Spleen (tissue), 11 donors: ENCODE data around the gene NEIL1. TPM values are rescaled to one million over a fixed set of nuclear protein-coding genes. Genes with fewer than 3 reads are reported as not detected.
A peak's percentile ranks its signal among the peaks of the same experiment; 100 is the strongest.

Experiments
- DNase-seq: peaks from one replicate; pipeline ENCODE4 v3.0.0-alpha.2; 2020
- H3K27ac ChIP-seq, 8 donors: fragments of 200-600 bp; sonication (generic) in 7 of 8; 1 replicate in 4 of 8; 2 replicates in 4 of 8; pipeline versions ENCODE4 v1.5.0 to v1.8.0; 2016 to 2021; ENCODE audit warnings: inconsistent platforms in 4 of 8, mild to moderate bottlenecking in 4 of 8, moderate library complexity in 1 of 8
- H3K27me3 ChIP-seq, 7 donors: fragments of 200-600 bp; sonication (generic) in 6 of 7; replicated peaks in 1 of 7; 1 replicate in 4 of 7; 2 replicates in 3 of 7; pipeline versions ENCODE4 v1.5.0 to v1.8.0; 2016 to 2021; ENCODE audit warnings: inconsistent platforms in 3 of 7, mild to moderate bottlenecking in 1 of 7
- H3K36me3 ChIP-seq, 6 donors: fragments of 200-600 bp; sonication (generic) in 5 of 6; 1 replicate in 4 of 6; 2 replicates in 2 of 6; pipeline versions ENCODE4 v1.5.0 to v1.8.0; 2016 to 2021; ENCODE audit warnings: inconsistent platforms in 2 of 6
- H3K4me1 ChIP-seq, 6 donors: fragments of 200-600 bp; sonication (generic) in 5 of 6; 1 replicate in 3 of 6; 2 replicates in 3 of 6; pipeline versions ENCODE4 v1.5.0 to v1.8.0; 2016 to 2021; ENCODE audit warnings: inconsistent platforms in 3 of 6
- H3K4me3 ChIP-seq, 8 donors: fragments of 200-600 bp; sonication (generic) in 7 of 8; 1 replicate in 4 of 8; 2 replicates in 4 of 8; pipeline versions ENCODE4 v1.5.0 to v1.8.0; 2016 to 2021; ENCODE audit warnings: inconsistent platforms in 4 of 8, mild to moderate bottlenecking in 4 of 8, moderate library complexity in 2 of 8
- H3K9me3 ChIP-seq, 8 donors: fragments of 200-600 bp; sonication (generic) in 7 of 8; 1 replicate in 4 of 8; 2 replicates in 4 of 8; pipeline versions ENCODE4 v1.5.0 to v1.8.0; 2016 to 2021; ENCODE audit warnings: inconsistent platforms in 4 of 8
- POLR2A ChIP-seq, 3 donors: fragments of 450-650 bp; IDR thresholded peaks; one replicate each; pipeline ENCODE4 v1.5.1; 2017; ENCODE audit warnings: antibody characterized with exemption in 3 of 3, mild to moderate bottlenecking in 1 of 3
- POLR2AphosphoS5 ChIP-seq, 3 donors: sonication (generic); formaldehyde crosslinking; IDR thresholded peaks; one replicate each; pipeline ENCODE4 v1.5.1; 2017; ENCODE audit warnings: antibody characterized with exemption in 3 of 3
- WGBS, 5 donors: extraction: QIAGEN DNeasy Blood & Tissue Kit in 3 of 5; methylation state at CpG; one replicate each; pipeline versions ENCODE4 v1.1.5 to v1.1.7; 2013 to 2018; 5-methylcytosine and 5-hydroxymethylcytosine counted together
- intact Hi-C: fragments of 100-400 bp; cut with DNase I; formaldehyde crosslinking; loops from one replicate; pipeline ENCODE4 v1.15.0; 2023; ENCODE audit warnings: low total_unique reads
- polyA plus RNA-seq, 3 donors: library from polyadenylated mRNA; stranded (reverse); fragments of 200-250 nt; gene quantifications; one replicate each; pipeline ENCODE4 v1.2.1, GENCODE V29; 2013
- total RNA-seq, 7 donors: library from RNA; depleted of rRNA in 3 of 7; stranded (reverse); fragments of >200 nt in 3 of 7; fragmentation: NEBNext Ultra II Directional in 4 of 7; extraction: Animal tissue kit (Norgen Biotek cat#: 25700) in 4 of 7; gene quantifications; one replicate each; pipeline versions ENCODE4 v1.1.0 to v1.2.1, GENCODE V29; 2016 to 2021
- TF ChIP-seq, protein P1 (sequence below), 11 experiments: fragments of 200-600 bp in 7 of 11; fragments of 450-650 bp in 4 of 11; sonication (generic) in 4 of 11; IDR thresholded peaks in 8 of 11; conservative IDR thresholded peaks in 3 of 11; 1 replicate in 7 of 11; 2 replicates in 4 of 11; pipeline versions ENCODE4 v1.4.0 to v1.8.0; 2016 to 2021; ENCODE audit warnings: antibody characterized with exemption in 11 of 11, inconsistent platforms in 4 of 11, mild to moderate bottlenecking in 1 of 11
- donor health status: healthy with polysubstance abuse.
- donor health status: DM: no; HTN: no; CAD: no; lungs with moderate emphysema.
- donor health status: DM: no; HTN: no; CAD: no.
- donor health status: Bipolar disorder and iron deficiency.
- donor health status: healthy.
- donor health status: DM: no; HTN: no; CAD: no.
- donor health status: DM: yes; HTN: yes; CAD: no.

NEIL1 gene
- total and polyA plus RNA-seq, 10 donors, result 27.5 to 68.1 (median 45.5) TPM

GRCh38 chr15:75359537-75360250 is 12.9 kb downstream of the NEIL1 start:
- DNase-seq, result no peak
- intact Hi-C loops, result no loop called here
- WGBS, 5 donors, result 90 to 97% (median 93%) methylated on average over 8 to 15 of the region's 15 CpGs

GRCh38 chr15:75360391-75360790 is 13.6 kb downstream of the NEIL1 start:
- DNase-seq, result no peak
- WGBS, 5 donors, result 25 to 100% (median 82%) methylated on average over 1 of the region's 1 CpG
- Histone ChIP-seq H3K9me3 (no peaks in the 10 kb centered on the region), H3K36me3 (peaks cover 0 to 100% (median 87%) of the 10 kb centered on the region in 6 donors), H3K27ac (no peak overlapping the region), H3K27me3 (no peaks in the 10 kb centered on the region), H3K4me1 (no peaks in the 10 kb centered on the region), H3K4me3 (no peak overlapping the region)
- intact Hi-C loops, result no loop called here
- TF ChIP-seq POLR2AphosphoS5 (IDR thresholded peaks at IDR 0.05) (no peak), POLR2A (IDR thresholded peaks at IDR 0.05) (no peak)
- TF ChIP-seq, protein P1, sequence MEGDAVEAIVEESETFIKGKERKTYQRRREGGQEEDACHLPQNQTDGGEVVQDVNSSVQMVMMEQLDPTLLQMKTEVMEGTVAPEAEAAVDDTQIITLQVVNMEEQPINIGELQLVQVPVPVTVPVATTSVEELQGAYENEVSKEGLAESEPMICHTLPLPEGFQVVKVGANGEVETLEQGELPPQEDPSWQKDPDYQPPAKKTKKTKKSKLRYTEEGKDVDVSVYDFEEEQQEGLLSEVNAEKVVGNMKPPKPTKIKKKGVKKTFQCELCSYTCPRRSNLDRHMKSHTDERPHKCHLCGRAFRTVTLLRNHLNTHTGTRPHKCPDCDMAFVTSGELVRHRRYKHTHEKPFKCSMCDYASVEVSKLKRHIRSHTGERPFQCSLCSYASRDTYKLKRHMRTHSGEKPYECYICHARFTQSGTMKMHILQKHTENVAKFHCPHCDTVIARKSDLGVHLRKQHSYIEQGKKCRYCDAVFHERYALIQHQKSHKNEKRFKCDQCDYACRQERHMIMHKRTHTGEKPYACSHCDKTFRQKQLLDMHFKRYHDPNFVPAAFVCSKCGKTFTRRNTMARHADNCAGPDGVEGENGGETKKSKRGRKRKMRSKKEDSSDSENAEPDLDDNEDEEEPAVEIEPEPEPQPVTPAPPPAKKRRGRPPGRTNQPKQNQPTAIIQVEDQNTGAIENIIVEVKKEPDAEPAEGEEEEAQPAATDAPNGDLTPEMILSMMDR (IDR thresholded peaks at IDR 0.05 in 8 of 11, conservative IDR thresholded peaks at IDR 0.05 in 3 of 11), result no peak

More at GRCh38 chr15:75359537-75360250, 12.9 kb downstream of the NEIL1 start:
- Histone ChIP-seq H3K9me3 (no peaks in the 10 kb centered on the region), H3K27me3 (no peaks in the 10 kb centered on the region), H3K36me3 (peaks cover 0 to 100% (median 83%) of the 10 kb centered on the region in 6 donors), H3K4me1 (no peaks in the 10 kb centered on the region), H3K27ac (no peak overlapping the region), H3K4me3 (no peak overlapping the region)
- TF ChIP-seq, protein P1 (IDR thresholded peaks at IDR 0.05 in 8 of 11, conservative IDR thresholded peaks at IDR 0.05 in 3 of 11), result no peak
- TF ChIP-seq POLR2A (IDR thresholded peaks at IDR 0.05) (no peak), POLR2AphosphoS5 (IDR thresholded peaks at IDR 0.05) (peak in 1 of 3 donors; percentile 47)

DNA sequence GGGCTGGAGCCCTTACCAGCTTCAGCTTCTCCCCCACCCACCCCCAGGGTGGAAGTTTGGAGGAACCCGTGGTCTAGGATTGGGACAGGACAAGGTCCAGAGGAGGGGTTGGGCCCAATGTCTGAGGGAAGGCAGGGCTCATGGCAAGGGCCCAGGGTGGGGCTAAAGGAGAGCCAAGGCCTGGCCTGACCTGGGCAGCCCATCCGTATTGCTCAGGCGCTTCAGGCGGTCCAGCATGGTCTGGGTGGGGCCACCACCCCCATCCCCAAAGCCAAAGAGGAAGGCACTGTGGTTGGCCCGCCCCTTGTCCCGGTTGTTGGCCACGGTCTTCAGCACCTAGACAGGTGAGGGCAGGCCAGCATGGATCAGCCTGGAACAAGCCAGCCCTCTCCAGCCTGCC is 14.0 kb downstream of the NEIL1 start:
- intact Hi-C loops, result no loop called here
- TF ChIP-seq, protein P1 (IDR thresholded peaks at IDR 0.05 in 8 of 11, conservative IDR thresholded peaks at IDR 0.05 in 3 of 11), result no peak
- TF ChIP-seq POLR2AphosphoS5 (IDR thresholded peaks at IDR 0.05), result no peak
- TF ChIP-seq POLR2A (IDR thresholded peaks at IDR 0.05), result no peak
- Histone ChIP-seq H3K36me3 (peaks cover 0 to 100% (median 88%) of the 10 kb centered on the region in 6 donors), H3K27ac (no peak overlapping the region), H3K9me3 (no peaks in the 10 kb centered on the region), H3K4me3 (no peak overlapping the region), H3K4me1 (no peaks in the 10 kb centered on the region), H3K27me3 (no peaks in the 10 kb centered on the region)
- no peak for DNase-seq
- 86 to 94% (median 93%) methylated on average over 6 to 7 of the region's 7 CpGs for WGBS, 5 donors

DNA sequence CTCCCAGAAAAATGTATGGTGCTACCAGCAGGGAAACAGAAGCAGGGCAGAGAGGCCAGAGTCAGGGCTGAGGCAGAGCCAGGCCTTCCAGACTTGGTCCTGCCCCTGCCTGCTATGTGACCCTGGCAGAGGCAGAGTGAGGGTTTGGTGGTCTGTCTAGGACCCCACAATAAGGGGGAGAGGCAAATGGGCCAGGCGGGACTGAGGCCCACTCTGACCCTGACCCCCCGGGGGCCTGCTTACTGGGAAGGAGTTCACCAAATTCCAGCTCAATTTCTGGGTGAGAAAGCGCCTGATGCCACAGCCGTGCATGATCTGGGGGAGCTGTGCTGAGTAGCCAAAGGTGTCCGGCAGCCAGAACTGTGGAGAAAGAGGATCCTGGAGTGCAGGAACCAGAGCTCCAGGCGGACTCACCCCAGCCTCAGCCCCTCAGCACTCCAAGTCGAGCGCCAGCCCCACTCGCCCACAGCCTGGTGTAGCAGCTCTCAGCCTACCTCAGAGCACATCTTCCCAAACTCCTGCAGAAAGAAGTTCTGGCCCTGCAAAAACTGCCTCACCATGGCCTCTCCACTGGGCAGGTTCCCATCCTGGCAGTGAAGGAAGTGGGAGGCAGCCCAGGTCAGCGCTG is 14.6 kb downstream of the NEIL1 start:
- H3K36me3 ChIP-seq, result peaks cover 0 to 100% (median 88%) of the 10 kb centered on the region in 6 donors
- intact Hi-C loops, result no loop called here
- H3K4me1 ChIP-seq, result peaks cover 0 to 5% (median 0%) of the 10 kb centered on the region in 6 donors
- WGBS, 5 donors, result 95 to 98% (median 97%) methylated on average over 7 to 10 of the region's 10 CpGs
- H3K27me3 ChIP-seq, result no peaks in the 10 kb centered on the region
- no peak for TF ChIP-seq POLR2A (IDR thresholded peaks at IDR 0.05)
- TF ChIP-seq, protein P1 (IDR thresholded peaks at IDR 0.05 in 8 of 11, conservative IDR thresholded peaks at IDR 0.05 in 3 of 11), result no peak
- no peak for TF ChIP-seq POLR2AphosphoS5 (IDR thresholded peaks at IDR 0.05)
- H3K27ac ChIP-seq, result no peak overlapping the region
- H3K4me3 ChIP-seq, result no peak overlapping the region
- no peak for DNase-seq
- H3K9me3 ChIP-seq, result no peaks in the 10 kb centered on the region
